Stimulated activated CD8-positive, alpha-beta memory T cell treated with anti-CD3 and anti-CD28 coated beads, Interleukin-7, amount 100 ng/mL, for 24 hours (primary cell): ENCODE data around the gene CHRNB2.
"Not testable (repeated sequence)": the region's sequence is repeated elsewhere in the genome, so short reads cannot be mapped to it uniquely, and the experiment has no call there.

Experiments used
- DNase-seq: peaks from one replicate; pipeline ENCODE4 v3.0.0-alpha.2; 2020; ENCODE audit warnings: low read depth

Gene CHRNB2

DNA sequence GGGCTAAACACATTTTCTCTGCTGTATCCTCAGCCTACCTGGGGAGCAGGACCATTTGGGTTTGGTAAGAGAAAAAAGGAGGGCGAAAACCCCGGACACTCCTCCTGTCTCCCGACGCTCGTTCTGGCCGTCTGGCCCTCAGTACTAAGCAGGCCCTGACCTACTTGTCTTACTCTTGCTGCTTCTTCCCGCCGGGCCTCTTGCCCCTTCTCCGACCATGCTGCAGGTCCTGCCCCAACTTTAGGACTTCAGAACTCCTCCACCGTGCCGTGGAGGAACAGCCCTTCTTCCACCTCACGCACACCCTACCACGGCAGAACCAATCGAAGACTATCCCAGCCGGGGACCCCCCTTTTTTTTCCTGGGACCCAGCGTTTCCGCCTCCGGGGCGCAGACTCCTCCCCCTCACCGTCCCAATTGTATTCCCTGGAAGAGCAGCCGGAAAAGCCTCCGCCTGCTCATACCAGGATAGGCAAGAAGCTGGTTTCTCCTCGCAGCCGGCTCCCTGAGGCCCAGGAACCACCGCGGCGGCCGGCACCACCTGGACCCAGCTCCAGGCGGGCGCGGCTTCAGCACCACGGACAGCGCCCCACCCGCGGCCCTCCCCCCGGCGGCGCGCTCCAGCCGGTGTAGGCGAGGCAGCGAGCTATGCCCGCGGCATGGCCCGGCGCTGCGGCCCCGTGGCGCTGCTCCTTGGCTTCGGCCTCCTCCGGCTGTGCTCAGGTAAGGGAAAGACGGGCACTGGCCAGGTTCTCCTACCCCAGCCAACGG lies at the start of gene CHRNB2:
CHRNB2 (plus strand) TSS at position 393 of the 771 bp plus-strand sequence; CDS start at position 660, 267 bp downstream.
- DNase-seq: peak; percentile 32

- DNase-seq: no peak
Observed at GRCh38 chr1:154519591-154519991, 48.0 kb upstream of the CHRNB2 start.

GRCh38 chr1:154520333-154520732 lies 47.2 kb upstream of the CHRNB2 start:
- no peak for DNase-seq

- no peak for DNase-seq
Observed at GRCh38 chr1:154521695-154522094, 45.9 kb upstream of the CHRNB2 start.

- no peak for DNase-seq
Observed at GRCh38 chr1:154524881-154525280, 42.7 kb upstream of the CHRNB2 start.

DNA sequence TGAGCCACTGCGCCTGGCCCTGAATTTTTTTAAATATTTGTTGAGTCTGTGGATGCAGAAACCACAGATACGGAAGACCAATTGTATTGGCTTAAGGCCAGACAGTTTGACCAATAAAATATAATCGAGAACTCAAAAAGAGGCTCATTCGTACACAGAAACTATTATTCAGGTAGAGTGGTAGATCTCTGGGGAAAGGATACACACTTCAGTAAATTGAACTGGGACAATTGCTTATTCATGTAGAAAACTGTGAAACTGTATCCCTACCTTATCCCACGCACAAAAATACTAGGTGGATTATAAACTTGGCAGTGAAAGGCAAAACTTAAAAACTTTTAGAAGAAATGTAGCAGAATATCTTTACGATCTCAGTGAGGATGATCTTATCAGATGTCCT lies 40.4 kb upstream of the CHRNB2 start:
- DNase-seq: no peak

DNA sequence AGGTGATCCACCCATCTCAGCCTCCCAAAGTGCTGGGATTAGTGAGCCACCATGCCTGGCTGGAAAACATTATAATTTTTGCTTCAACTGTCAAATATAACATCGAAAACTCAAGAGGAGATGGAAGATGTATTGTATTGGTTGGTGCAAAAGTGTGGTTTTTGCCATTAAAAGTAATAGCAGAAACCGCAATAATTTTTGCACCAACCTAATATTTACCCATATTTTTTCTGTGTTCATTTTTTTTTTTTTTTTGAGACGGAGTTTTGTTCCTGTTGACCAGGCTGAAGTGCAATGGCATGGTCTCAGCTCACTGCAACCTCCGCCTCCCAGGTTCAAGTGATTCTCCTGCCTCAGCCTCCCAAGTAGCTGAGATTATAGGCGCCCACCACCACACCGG lies 38.3 kb upstream of the CHRNB2 start:
- DNase-seq: no peak

DNA sequence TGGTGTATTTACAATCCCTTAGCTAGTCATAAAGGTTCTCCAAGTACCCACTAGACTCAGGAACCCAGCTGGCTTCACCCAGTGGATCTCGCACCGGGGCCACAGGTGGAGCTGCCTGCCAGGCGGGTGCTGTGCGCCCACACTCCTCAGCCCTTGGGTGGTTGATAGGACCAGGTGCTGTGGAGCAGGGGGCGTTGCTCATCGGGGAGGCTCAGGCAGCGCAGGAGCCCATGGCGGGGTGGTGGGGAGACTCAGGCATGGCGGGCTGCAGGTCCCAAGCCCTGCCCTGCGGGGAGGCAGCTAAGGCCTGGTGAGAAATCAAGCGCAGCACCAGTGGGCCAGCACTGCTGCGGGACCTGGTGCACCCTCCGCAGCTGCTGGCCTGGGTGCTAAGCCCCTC lies 35.6 kb upstream of the CHRNB2 start:
- not testable (repeated sequence) for DNase-seq

DNA sequence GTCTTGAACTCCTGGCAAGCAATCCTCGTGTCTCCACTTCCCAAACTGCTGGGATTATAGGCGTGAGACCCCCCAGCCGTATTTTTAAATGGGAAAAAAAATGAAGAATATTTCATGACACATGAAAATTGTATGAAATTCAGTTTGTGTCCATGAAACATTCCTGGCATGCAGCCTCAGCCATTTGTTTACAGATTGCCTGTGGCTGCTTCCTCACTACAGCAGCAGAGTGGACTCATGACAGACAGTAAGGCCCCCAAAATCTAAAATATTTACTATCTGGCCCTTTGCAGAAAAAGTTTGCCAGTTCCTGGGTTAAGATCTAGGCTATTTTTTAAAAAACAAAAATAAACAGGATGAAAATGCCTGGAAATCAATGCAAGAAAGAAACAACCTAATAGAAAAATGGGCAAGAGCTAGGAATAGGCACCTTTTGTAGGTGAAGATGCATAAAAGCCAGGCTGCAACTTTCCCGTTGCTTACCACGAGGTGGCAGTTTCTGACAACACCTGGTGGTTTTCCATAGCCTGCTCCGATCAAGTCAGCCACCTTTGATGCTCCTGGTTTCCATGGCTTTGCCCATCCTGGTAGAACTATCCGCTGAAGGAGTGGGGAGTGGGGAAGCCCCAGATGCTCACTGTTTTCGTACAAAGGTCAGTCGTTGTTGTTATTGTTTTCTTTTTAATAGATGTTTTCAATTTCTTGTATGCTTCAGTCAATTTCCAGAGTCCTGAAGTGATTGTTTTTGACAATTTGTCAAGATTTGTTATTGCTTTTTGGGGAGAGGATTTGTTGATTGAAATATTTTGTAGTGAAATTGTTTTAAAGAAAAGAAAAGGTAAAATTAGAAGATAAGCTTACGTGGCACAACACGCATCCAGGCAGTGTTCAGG lies 33.4 kb upstream of the CHRNB2 start:
- DNase-seq: no peak

GRCh38 chr1:154536570-154536969 lies 31.0 kb upstream of the CHRNB2 start:
- no peak for DNase-seq

GRCh38 chr1:154539486-154540483 lies 27.8 kb upstream of the CHRNB2 start:
- DNase-seq: no peak

GRCh38 chr1:154541231-154541630 lies 26.3 kb upstream of the CHRNB2 start:
- no peak for DNase-seq

GRCh38 chr1:154546264-154547063 lies 21.1 kb upstream of the CHRNB2 start:
- DNase-seq: peak; percentile 14

DNA sequence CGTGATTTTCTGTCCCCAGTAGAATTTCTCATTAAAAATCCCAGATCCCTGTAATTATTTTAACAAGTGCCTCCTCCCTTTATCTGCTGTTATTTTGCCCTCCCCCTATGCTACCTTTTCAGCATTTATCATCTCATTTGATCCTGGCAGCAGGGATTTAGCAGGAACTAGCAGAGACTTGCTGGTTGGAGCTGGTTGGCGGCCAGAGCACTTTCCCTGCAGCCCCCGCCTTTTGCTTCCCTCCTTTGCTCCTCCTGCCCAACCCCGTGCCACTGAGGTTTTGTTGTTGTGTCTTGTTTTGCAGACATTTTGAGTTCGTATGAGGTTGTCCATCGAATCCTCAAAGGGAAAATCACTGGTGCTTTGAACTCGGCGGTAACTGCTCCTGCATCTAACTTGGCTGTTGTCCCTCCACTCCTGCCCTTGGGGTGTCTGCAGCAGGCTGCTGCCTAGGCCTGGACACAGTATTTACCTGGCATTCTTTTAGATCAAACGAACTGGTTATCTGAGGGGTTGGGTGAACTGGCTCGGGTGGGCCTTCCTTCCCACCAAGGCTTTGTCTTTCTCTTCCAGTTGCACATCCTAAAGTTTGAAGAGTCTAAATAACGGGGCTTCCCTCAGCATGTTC lies 20.4 kb upstream of the CHRNB2 start:
- DNase-seq: no peak

DNA sequence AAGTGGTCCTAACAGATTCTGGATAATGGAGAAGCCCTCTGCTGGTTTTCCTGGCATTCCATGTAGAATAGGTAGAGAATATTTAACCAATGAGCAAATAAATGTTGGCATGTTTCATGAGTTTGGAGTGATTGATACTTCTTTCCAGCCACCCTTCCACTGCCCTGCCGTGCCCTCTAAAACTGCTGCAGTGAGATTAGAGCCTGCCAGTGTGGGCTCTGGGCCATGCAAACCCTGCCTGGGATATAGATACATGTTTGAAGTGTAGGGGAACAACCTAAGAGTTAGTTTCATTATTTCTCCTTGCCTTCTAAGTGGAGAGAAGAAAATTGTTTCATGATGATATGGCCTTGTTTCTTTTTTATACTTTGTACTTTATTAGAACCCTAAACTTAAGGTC lies 19.6 kb upstream of the CHRNB2 start:
- DNase-seq: no peak

- DNase-seq: no peak
Observed at GRCh38 chr1:154549202-154549770, 18.3 kb upstream of the CHRNB2 start.

- DNase-seq: no peak
Observed at GRCh38 chr1:154550070-154550469, 17.5 kb upstream of the CHRNB2 start.

DNA sequence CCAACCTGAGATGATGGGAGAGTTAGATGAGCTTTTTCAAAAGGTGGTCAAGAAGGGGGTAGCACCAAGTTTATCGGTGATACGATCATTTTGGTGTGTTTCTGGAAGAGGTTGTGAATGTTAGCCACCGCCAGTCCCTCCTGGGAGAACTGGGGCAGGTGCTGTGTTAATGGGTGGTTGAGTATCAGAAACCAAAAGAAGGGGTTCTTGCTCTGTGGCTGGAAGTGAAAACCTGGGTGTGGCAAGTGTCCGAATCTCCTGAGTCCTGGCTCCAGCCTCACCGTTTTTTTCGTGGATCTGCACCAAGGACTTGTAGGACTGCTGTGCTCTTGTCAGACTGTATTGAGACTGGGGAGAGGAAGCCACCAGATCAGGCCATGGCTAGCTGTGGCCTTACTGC lies 16.9 kb upstream of the CHRNB2 start:
- no peak for DNase-seq

DNA sequence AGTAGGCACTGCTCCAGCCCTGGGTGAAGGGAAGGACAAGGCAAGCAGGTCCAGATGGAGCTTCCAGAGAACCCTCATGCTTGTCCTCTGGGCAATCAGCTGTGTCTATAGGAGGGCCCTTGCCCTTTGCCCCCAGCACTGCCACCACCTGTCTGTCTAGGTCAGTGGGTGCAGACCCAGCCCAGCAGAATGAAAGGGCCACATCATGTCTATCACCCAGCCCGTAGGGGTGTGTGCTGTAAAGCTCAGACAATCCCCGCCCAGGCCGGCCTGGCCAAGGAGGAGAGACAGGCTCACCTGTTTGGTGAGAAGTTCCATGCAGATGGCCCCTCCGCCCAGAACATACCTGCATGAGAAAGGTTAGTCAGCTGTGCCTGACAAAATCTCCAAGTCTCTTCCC lies 16.1 kb upstream of the CHRNB2 start:
- DNase-seq: no peak

DNA sequence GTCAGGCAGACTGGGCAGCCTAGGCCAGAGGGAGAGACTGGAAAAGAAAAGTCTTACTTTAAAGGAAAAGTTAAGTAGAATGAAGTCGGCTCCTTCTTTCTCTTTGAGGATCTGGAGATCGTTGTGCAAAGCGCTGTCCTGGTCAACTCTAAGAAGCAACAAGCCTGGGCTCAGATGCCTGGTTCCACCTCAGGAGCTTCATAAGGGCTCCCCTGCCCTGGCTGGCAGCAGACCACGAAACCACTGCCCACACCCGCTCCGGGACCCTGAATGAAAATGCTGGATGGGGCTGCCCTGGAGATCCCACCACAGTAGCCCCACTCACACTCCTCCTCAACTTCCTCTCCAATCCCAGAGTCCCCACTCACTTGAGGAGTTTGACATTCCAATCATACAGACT lies 15.5 kb upstream of the CHRNB2 start:
- DNase-seq: no peak
